ENCODE data around the gene CHCHD4. TPM values are rescaled to one million over a fixed set of nuclear protein-coding genes. Genes with fewer than 3 reads are reported as not detected.
"Not testable (repeated sequence)": the region's sequence is repeated elsewhere in the genome, so short reads cannot be mapped to it uniquely, and the experiment has no call there.

The CHCHD4 gene
- polyA plus RNA-seq, 10 donors: 12.8 to 16.6 (median 14.1) TPM

DNA sequence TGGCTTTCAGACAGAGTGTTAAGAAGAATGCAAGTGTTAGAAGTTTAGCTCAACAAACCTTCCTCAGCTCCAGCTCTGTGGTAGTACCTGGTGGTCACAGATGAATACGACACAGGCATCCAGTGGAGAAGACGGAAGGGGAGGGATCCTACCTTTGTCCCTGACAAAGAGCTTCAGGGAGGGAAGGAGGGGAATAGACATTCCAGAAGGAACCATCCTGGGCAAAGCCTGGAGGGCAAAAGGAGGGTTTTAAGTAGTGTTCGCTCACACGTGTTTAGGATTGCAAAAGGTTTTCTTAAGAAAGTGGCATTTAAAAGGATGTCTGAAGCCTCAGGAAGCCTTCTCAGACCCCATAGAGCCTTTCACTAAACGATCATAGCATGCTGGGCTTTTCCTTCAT is 2.8 kb downstream of the CHCHD4 start:
- no peak for DNase-seq

GRCh38 chr3:14120921-14121448 is 3.7 kb downstream of the CHCHD4 start:
- not testable (repeated sequence) for DNase-seq

DNA sequence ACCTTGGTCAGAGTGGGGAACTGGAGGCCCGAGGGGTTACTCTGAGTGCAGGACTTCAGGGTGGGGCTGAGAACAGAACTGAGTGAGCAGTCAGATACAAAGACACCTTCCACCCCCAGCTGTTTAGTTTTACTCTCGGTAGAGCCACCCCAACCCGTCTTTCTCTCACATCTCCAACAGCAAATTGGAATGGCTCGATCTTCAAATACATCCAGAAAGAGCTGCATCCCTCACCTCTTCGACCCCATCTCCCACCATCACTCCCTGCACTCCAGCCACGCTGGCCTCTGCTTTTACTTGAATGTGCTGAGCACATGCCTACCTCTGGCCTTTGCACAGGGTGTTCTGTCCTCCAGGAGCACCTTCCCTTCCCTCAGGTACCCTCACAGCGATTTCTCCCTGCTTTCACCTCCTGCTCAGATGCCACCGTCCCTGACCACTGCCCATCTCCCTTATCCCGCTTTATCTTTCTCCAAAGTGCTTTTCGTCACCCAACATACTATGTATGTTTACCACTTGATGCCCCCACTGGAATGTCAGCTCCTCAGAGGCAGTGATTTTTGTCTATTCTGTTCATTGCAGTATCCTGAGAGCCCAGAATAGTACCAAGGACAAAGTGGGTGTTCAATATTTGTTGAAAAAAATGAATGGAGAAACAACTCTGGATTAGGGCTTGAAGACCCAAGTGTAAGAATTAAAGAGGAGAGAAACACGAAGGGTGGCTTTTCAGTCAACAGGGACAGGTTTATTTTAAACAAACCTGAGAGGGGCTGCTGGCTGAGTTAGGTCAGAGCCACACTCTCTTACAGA is 4.4 kb downstream of the CHCHD4 start:
- no peak for DNase-seq

DNA sequence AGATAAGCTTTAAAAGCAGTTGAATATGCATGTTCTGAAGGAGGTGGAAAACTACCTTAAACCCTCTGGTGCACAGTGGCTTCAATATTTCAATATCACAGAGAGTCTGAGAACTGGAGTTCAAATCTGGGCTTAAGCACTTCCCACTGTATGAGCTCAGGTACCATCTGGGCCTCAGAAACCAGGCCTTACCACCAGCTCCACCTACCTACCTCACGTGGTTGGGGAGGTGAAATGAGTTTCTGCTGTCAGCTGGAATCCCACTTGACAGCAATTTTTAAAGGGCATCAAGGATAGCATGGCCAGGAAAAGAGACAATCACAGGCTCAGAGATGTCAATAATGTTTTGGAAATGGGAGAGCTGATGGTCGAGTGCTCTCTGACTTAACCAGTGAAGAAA is 5.0 kb downstream of the CHCHD4 start:
- DNase-seq: no peak

DNA sequence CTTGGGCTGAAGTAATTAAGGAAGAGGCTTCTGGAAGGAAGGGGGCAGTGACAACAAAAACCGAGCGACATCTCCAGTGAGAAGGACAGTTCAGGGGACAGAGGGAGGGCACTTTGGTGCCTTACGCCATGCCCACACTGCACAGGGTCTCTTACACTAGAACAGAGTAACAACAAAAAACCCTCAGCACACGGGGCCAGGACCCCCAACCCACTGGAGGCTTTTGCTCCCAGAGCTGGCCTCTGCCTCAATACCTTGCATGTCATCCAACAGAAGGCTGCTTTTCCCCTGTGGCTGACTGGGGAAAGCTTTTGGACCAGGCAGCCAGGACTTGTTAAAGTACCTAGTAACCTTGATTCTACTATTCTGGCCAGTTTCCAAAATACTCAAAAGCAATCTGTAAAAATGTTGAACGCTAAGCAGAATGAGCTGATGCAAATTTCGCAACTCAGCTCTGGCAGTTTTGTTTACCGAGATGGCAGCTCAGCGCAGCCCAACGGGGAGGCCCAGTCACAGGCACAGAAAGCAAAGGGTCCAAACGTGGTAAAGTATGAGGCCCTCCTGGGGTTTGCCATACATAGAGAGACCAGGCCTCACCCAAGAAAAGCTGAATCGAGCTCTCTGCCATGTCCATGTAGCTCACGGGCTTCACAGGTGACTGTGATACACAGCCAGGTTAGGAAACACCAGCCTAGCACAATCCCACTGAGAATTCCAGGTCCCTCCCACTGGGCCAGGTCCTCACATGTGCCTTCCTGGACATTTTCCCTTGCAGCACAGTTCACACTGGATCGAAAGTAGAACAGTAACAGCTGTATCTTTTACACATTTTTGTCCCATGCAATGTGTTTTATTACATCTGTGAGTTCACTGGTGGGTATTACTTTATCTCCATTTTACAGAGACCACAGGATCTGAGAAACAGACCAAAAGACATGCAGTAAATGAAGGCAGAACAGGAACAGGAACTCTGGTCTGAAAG is 6.0 kb downstream of the CHCHD4 start:
- DNase-seq: no peak

DNA sequence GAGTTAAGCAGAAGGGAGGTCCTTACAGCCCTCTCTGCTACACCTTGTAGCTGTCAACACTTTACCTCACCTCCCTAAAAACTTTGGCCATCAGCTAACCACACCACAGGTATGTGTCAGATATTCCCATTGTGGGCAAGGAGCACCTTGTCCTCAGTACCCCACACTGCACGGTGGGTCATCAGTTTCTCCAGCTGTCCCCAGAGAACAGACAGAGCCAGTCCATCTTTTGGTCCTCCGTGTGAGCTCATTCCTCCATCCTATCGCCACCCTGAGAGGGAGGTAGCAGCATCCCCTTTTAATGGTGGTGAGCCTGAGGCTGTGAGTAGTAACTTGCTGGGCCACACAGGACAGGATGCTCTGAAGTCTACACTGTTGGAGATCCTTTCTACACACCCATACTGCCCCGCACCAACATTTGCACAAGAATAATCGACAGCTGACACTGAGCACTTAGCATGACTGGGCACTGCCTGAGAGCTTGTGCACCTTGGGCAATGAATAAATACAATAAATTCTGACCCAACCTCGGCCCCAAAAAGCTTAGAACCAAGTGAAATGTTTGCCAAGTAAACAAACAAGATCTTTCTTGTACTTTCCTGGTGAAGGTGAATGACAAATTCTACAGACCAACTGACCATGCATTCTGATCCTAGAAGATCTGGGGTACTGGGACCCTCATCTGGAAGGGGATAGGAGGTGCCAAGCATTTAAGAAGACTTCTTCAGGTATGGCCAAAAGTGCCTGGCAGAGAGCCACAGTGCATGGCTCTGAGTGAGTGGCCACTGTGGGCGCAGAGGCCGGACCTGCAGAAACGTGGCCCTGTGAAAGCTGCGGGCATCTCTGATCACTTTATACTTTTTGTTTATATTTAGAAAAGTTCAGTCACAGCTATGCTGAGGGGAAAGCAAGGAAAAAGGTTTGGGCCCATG is 6.9 kb downstream of the CHCHD4 start:
- DNase-seq: no peak

GRCh38 chr3:14113965-14114635 is 10.6 kb downstream of the CHCHD4 start:
- no peak for DNase-seq

GRCh38 chr3:14110699-14111098 is 14.0 kb downstream of the CHCHD4 start:
- DNase-seq: no peak

- not testable (repeated sequence) for DNase-seq
Measured at GRCh38 chr3:14109821-14110220, 14.8 kb downstream of the CHCHD4 start.

GRCh38 chr3:14097616-14098391 is 26.9 kb downstream of the CHCHD4 start:
- DNase-seq: no peak

DNA sequence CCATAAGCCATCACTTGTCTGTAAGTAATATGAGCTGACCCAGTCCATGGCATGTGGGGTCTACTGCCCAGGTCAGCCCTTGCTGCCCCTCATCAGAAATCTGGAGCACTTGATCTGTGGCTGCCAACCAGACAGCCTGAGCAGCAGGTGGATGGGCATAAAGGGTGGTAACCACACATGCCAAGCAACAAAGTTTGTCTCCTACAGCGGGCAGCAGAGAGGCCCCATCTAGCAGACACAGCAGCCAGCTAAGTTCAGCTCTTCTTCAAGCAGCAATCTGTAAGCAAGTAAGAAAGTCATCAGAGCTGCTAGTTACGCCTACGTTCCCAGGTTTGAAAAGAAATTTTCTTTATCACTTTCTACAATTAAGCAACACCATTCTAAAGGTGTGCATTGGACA is 27.9 kb downstream of the CHCHD4 start:
- no peak for DNase-seq

- no peak for DNase-seq
Measured at GRCh38 chr3:14093831-14094230, 30.8 kb downstream of the CHCHD4 start.

DNA sequence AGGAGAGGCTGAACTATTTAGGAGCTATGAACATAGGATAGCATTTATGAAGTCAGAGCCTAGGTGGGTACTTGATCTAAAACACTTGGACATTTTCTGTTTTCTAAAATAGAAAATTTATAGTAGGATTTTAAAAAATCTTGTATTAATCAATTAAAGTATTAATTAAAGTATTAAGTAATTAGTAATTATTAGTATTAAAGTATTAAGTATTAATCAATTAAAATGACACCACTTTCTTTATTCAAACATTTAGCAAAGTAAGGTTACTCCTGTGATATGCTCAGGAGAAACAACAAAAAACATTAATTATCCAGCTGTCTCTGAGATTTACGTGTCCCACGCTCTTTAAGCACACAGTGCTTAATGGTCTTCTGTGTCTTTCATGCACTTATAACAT is 32.2 kb downstream of the CHCHD4 start:
- no peak for DNase-seq

DNA sequence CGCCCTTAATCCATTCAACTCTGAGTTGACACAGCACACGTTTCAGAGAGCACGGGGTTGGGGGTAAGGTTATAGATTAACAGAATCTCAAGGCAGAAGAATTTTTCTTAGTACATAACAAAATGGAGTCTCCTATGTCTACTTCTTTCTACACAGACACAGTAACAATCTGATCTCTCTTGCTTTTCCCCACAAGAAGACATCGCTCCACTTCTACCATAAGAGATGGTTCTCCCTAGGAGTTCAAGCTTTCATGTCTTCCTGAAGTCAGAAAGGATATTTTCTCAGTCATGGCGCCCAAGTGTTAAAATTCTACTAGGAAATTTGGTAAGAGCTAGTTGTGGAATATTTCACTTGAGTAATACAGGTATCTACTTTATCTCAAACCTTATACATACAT is 32.7 kb downstream of the CHCHD4 start:
- DNase-seq: not testable (repeated sequence)

DNA sequence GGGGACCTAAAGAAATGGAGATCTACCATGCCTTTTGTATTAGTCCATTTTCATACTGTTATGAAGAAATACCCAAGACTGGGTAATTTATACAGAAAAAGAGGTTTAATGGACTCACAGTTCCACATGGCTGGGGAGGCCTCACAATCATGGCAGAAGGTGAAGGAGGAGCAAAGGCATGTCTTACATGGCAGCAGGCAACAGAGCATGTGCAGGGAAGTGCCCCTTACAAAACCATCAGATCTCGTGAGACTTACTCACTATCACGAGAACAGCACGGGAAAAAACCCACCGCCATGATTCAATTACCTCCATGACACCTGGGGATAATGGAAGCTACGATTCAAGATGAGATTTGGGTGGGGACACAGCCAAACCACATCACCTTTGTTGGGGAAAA is 37.2 kb downstream of the CHCHD4 start:
- DNase-seq: not testable (repeated sequence)

GRCh38 chr3:14082108-14082657 is 42.5 kb downstream of the CHCHD4 start:
- DNase-seq: no peak

- no peak for DNase-seq
Measured at GRCh38 chr3:14077310-14077709, 47.4 kb downstream of the CHCHD4 start.

DNA sequence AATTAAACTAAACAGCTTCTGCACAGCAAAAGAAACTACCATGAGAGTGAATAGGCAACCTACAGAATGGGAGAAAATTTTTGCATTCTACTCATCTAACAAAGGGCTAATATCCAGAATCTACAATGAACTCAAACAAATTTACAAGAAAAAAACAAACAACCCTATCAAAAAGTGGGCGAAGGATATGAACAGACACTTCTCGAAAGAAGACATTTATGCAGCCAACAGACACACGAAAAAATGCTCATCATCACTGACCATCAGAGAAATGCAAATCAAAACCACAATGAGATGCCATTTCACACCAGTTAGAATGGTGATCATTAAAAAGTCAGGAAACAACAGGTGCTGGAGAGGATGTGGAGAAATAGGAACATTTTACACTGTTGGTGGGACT is 49.4 kb downstream of the CHCHD4 start:
- not testable (repeated sequence) for DNase-seq

DNA sequence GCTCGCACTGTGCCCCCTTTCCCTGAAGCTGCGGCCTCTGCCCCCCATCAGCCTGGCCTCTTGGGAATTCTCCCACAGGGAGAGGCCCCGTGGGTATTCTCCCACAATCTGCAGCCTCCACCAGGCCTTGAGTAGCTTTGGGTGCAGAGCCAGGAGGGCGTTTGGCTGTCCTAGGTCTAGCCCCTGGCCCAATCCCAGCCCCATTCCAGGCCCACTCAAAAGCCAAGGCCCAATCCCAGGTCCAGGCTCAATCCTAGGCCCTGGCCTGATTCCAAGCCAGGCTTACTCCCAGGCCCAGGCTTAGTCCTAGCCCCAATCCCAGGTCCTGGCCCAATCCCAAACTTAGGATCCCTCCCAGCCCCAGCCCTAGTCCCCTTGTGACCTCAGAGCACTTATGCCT is 59.8 kb downstream of the CHCHD4 start:
- no peak for DNase-seq

GRCh38 chr3:14063152-14063551 is 61.5 kb downstream of the CHCHD4 start:
- DNase-seq: no peak
